HepG2 (cell line): ENCODE data around the gene KAZN. TPM values are rescaled to one million over a fixed set of nuclear protein-coding genes. Genes with fewer than 3 reads are reported as not detected.

Experiments
- ATAC-seq: fragments of 200-7000 bp; cut with Tn5 transposase; 3 replicates; pipeline ENCODE4 v1.9.1; 2020; ENCODE audit warnings: mild to moderate bottlenecking, moderate library complexity
- BruUV-seq: library from RNA; stranded (reverse); fragments of 400-500 nt; replicated peaks from 2 replicates; lab custom pipeline; 2021; lab: Mats Ljungman, UMichigan
- CTCF ChIA-PET: fragments of 300-600 bp; formaldehyde crosslinking; extraction: SDS; loops from one replicate; lab custom pipeline; 2021; ENCODE audit warnings: low total read pairs, inconsistent platforms, low intra/inter-chr PET ratio; lab: Yijun Ruan, JAX
- POLR2A ChIA-PET: fragments of 350-600 bp; sonication (Branson Sonifier 250); formaldehyde crosslinking; loops from one replicate; lab custom pipeline; 2020; ENCODE audit warnings: antibody characterized with exemption, inconsistent platforms; lab: Yijun Ruan, JAX
- DNase-seq: peaks from one replicate; pipeline ENCODE4 v3.0.0-alpha.2; 2015; ENCODE audit warnings: low spot score
- FAIRE-seq: peaks from 3 replicates; lab custom pipeline; 2011; peaks lifted over from hg19 to GRCh38; lab: Jason Lieb, UNC
- H2AFZ ChIP-seq: one replicate; pipeline ENCODE4 v1.6.1; 2011; ENCODE audit warnings: low read length, inconsistent platforms
- H3K27ac ChIP-seq: fragments of 300-600 bp; 3 replicates; pipeline ENCODE4 v1.8.0; 2011; ENCODE audit warnings: mixed run types, mild to moderate bottlenecking, mixed read lengths, low read length, inconsistent platforms; ENCODE audit not compliant: insufficient read depth; ENCODE audit errors: extremely low read length
- H3K27me3 ChIP-seq, 2 experiments: fragments of 200-600 bp in 1 of 2; 2 replicates in 1 of 2; 3 replicates in 1 of 2; pipeline versions ENCODE4 v1.6.0 to v1.8.0; 2011; ENCODE audit warnings: low read length in 2 of 2, mild to moderate bottlenecking in 2 of 2, moderate library complexity in 2 of 2, inconsistent platforms in 1 of 2; ENCODE audit not compliant: insufficient read depth in 2 of 2, control insufficient read depth in 1 of 2
- H3K36me3 ChIP-seq, 2 experiments: fragments of 200-600 bp in 1 of 2; replicated peaks in 1 of 2; 2 replicates in 1 of 2; 3 replicates in 1 of 2; pipeline versions ENCODE4 v1.5.1 to v1.8.0; 2011; ENCODE audit warnings: low read length in 2 of 2, inconsistent platforms in 1 of 2; ENCODE audit not compliant: insufficient read depth in 2 of 2, control insufficient read depth in 1 of 2
- H3K4me1 ChIP-seq: 2 replicates; pipeline ENCODE4 v1.5.1; 2012; ENCODE audit warnings: low read length, inconsistent platforms; ENCODE audit not compliant: insufficient read depth
- H3K4me2 ChIP-seq: 2 replicates; pipeline ENCODE4 v1.6.0; 2011; ENCODE audit warnings: low read depth, low read length, inconsistent platforms
- H3K4me3 ChIP-seq, 3 experiments: fragments of 200-600 bp in 1 of 3; sonication (generic), shearing (Covaris generic) in 1 of 3; replicated peaks in 1 of 3; 2 replicates each; pipeline ENCODE4 v1.5.1; 2011 to 2016; ENCODE audit warnings: low read length in 3 of 3, inconsistent platforms in 2 of 3, low read depth in 2 of 3, mild to moderate bottlenecking in 2 of 3, control low read depth in 1 of 3, mixed read lengths in 1 of 3; ENCODE audit not compliant: insufficient read depth in 1 of 3
- H3K79me2 ChIP-seq: one replicate; pipeline ENCODE4 v1.6.1; 2011; ENCODE audit warnings: low read length, inconsistent platforms; ENCODE audit not compliant: insufficient read depth
- H3K9ac ChIP-seq: 2 replicates; pipeline ENCODE4 v1.6.0; 2011; ENCODE audit warnings: mild to moderate bottlenecking, low read depth, low read length, inconsistent platforms; ENCODE audit not compliant: insufficient read depth
- H3K9me3 ChIP-seq: 2 replicates; pipeline ENCODE4 v1.5.1; 2012; ENCODE audit warnings: mild to moderate bottlenecking, low read length
- H4K20me1 ChIP-seq: 2 replicates; pipeline ENCODE4 v1.6.0; 2011; ENCODE audit warnings: inconsistent platforms, mild to moderate bottlenecking, low read length, moderate library complexity; ENCODE audit not compliant: insufficient read depth
- BRCA1 ChIP-seq: sonication (generic); formaldehyde crosslinking; IDR thresholded peaks from 2 replicates; pipeline ENCODE4 v1.4.0; 2020; ENCODE audit warnings: missing genetic modification reagents
- FOSL1 ChIP-seq: sonication (generic); formaldehyde crosslinking; IDR thresholded peaks from 2 replicates; pipeline ENCODE4 v1.9.0; 2021; ENCODE audit warnings: missing genetic modification reagents, borderline replicate concordance
- GATAD2A ChIP-seq: IDR thresholded peaks from 2 replicates; pipeline ENCODE4 v1.6.1; 2016
- HOXA3 ChIP-seq: sonication (generic); formaldehyde crosslinking; IDR thresholded peaks from 2 replicates; pipeline ENCODE4 v1.5.0; 2020; ENCODE audit warnings: missing genetic modification reagents
- MEIS2 ChIP-seq: sonication (generic); formaldehyde crosslinking; IDR thresholded peaks from 2 replicates; pipeline ENCODE4 v1.9.0; 2021; ENCODE audit warnings: mild to moderate bottlenecking, missing genetic modification reagents
- NAIF1 ChIP-seq: sonication (generic); formaldehyde crosslinking; IDR thresholded peaks from 2 replicates; pipeline ENCODE4 v1.5.0; 2020; ENCODE audit warnings: mild to moderate bottlenecking, missing genetic modification reagents, borderline replicate concordance
- SALL2 ChIP-seq: sonication (generic); formaldehyde crosslinking; IDR thresholded peaks from 2 replicates; pipeline ENCODE4 v1.8.1; 2023; ENCODE audit warnings: mild to moderate bottlenecking, missing genetic modification reagents, inconsistent platforms
- SMAD1 ChIP-seq: sonication (generic); formaldehyde crosslinking; IDR thresholded peaks from 2 replicates; pipeline ENCODE4 v1.4.0; 2020; ENCODE audit warnings: missing genetic modification reagents, low read depth, mild to moderate bottlenecking, borderline replicate concordance
- THAP11 ChIP-seq: IDR thresholded peaks from 2 replicates; pipeline ENCODE4 v1.6.1; 2016; ENCODE audit warnings: missing biosample characterization, missing genetic modification reagents
- ZNF34 ChIP-seq: sonication (generic); formaldehyde crosslinking; IDR thresholded peaks from 2 replicates; pipeline ENCODE4 v1.4.0; 2020; ENCODE audit warnings: mild to moderate bottlenecking, missing genetic modification reagents, borderline replicate concordance
- ZNF530 ChIP-seq: sonication (generic); formaldehyde crosslinking; IDR thresholded peaks from 2 replicates; pipeline ENCODE4 v1.5.0; 2020; ENCODE audit warnings: low read depth, mild to moderate bottlenecking, missing genetic modification reagents
- ZNF816 ChIP-seq: sonication (generic); formaldehyde crosslinking; IDR thresholded peaks from 2 replicates; pipeline ENCODE4 v1.8.0; 2022; ENCODE audit warnings: missing genetic modification reagents, mild to moderate bottlenecking, borderline replicate concordance
- WGBS: methylation state at CpG from one replicate; pipeline ENCODE4 v1.1.6; 2017; ENCODE audit warnings: low lambda C conversion rate; 5-methylcytosine and 5-hydroxymethylcytosine counted together
- in situ Hi-C: cut with HindIII; loops from 2 replicates; pipeline ENCODE4 v1.10.0; 2017; ENCODE audit warnings: low pct_unique_long_range_greater_than_20kb; ENCODE audit not compliant: extremely low pct_ligation_motif_present
- intact Hi-C: fragments of 100-400 bp; cut with micrococcal nuclease; formaldehyde crosslinking; loops from one replicate; pipeline ENCODE4 v1.10.0; 2022; ENCODE audit not compliant: unreplicated experiment
- polyA plus RNA-seq, 8 experiments: library from polyadenylated mRNA; depleted of rRNA in 3 of 8; stranded (reverse) in 7 of 8; unstranded in 1 of 8; fragments of >200 nt; fragmentation: Illumina TruSeq in 4 of 8; extraction: Trizol in 4 of 8; gene quantifications; 2 replicates each; pipeline versions ENCODE4 v1.2.1 to v1.2.3, GENCODE V29; 2011 to 2016; ENCODE audit warnings: low read depth in 4 of 8, missing spikeins in 1 of 8, mixed read lengths in 1 of 8; ENCODE audit not compliant: insufficient read depth in 1 of 8
- total RNA-seq, 5 experiments: library from RNA; depleted of rRNA; stranded (reverse); fragments of >200 nt; fragmentation: Illumina TruSeq; extraction: Trizol; gene quantifications; 2 replicates each; pipeline ENCODE4 v1.2.3, GENCODE V29; 2016; ENCODE audit warnings: low read depth in 1 of 5
- TF ChIP-seq, protein P1 (sequence below): sonication (generic); formaldehyde crosslinking; IDR thresholded peaks from 2 replicates; pipeline ENCODE4 v1.5.0; 2020; ENCODE audit warnings: missing genetic modification reagents
- TF ChIP-seq, protein P2 (sequence below): sonication (generic); formaldehyde crosslinking; conservative IDR thresholded peaks from 2 replicates; pipeline ENCODE4 v1.4.0; 2020; ENCODE audit warnings: missing genetic modification reagents
- TF ChIP-seq, protein P3 (sequence below): IDR thresholded peaks from 2 replicates; pipeline ENCODE4 v1.6.1; 2012; ENCODE audit warnings: inconsistent platforms
- TF ChIP-seq, protein P4 (sequence below): IDR thresholded peaks from 2 replicates; pipeline ENCODE4 v1.6.1; 2018; ENCODE audit warnings: missing genetic modification reagents, mild to moderate bottlenecking, missing compliant biosample characterization

Gene KAZN
- total and polyA plus RNA-seq, 2 of the 13 experiments (the other 11 are each of a cell fraction or from before 2014, with no cell fraction given) = 10.4 to 13.5 TPM

DNA sequence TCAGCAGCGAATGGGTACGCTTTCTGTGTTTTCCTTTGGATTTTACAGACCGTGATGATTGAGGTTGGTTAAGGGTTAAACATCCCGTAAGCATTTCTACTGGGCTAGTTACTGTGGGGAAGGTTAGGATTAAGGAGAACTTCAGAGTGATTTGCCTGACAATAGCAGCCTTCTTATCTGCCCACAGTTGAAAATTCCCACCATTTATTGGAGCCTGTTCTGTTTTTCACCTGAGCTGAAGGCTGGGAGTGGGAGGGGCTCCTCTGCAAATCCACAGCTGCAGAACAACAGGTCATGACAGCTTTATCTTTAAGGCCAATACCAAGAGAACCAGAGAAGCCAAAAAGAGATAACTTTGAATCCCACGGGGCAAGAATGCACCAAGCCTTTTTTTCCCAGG is 168.6 kb downstream of the KAZN start (continued):
- TF ChIP-seq, protein P1, sequence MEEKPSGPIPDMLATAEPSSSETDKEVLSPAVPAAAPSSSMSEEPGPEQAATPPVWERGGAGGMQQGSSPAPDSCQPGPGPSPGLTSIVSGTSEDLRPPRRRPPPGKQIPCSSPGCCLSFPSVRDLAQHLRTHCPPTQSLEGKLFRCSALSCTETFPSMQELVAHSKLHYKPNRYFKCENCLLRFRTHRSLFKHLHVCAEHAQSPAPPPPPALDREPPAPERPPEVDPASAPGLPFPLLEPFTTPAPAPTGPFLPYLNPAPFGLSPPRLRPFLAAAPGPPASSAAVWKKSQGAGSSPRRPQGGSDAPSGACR (CRISPR knock-in tag) = no peak
- TF ChIP-seq, protein P2, sequence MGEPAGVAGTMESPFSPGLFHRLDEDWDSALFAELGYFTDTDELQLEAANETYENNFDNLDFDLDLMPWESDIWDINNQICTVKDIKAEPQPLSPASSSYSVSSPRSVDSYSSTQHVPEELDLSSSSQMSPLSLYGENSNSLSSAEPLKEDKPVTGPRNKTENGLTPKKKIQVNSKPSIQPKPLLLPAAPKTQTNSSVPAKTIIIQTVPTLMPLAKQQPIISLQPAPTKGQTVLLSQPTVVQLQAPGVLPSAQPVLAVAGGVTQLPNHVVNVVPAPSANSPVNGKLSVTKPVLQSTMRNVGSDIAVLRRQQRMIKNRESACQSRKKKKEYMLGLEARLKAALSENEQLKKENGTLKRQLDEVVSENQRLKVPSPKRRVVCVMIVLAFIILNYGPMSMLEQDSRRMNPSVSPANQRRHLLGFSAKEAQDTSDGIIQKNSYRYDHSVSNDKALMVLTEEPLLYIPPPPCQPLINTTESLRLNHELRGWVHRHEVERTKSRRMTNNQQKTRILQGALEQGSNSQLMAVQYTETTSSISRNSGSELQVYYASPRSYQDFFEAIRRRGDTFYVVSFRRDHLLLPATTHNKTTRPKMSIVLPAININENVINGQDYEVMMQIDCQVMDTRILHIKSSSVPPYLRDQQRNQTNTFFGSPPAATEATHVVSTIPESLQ = no peak

DNA sequence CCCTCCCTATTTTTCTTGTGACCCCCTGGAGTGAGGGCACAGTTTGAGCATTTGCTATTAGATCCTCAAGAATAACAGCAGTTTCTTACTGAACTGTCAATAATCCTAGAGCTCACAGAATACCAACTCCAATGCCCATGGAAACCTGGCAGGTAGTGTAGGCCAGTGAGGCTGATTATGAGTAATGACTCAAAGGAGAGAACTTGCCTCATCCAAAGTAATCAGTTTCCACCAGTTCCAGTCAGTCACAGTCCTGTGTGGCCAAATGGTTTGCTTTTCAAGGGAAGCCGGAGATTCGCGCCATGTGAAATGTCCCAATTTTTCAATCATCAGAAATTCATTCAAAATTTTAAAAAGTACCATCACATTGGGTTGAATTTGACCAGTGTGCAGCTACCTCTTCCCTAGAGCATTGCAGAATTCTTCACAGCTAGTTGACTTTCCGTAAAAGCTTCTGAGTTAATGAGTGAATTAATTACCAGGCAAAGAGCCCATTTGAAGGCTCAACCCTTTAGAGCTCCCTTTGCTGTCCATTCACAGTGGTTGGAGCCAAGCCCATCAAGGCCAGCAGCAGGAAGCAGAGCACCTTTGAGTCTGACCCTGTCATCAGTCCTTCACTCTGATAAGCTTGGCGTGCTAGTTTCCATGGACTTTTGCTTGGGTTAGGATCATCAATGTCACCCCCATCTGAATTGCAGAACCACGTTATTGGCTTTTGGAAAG is 170.3 kb downstream of the KAZN start:
- in situ Hi-C loops = no loop called here
- 78% methylated on average over 6 of the region's 6 CpGs for WGBS
- no peak for ATAC-seq
- TF ChIP-seq, protein P3, sequence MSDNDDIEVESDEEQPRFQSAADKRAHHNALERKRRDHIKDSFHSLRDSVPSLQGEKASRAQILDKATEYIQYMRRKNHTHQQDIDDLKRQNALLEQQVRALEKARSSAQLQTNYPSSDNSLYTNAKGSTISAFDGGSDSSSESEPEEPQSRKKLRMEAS = no peak
- no peak for TF ChIP-seq FOSL1 (CRISPR knock-in tag)
- TF ChIP-seq THAP11 (CRISPR knock-in tag) = no peak
- TF ChIP-seq HOXA3 = no peak
- TF ChIP-seq ZNF530 (CRISPR knock-in tag) = no peak
- TF ChIP-seq ZNF816 = no peak
- TF ChIP-seq BRCA1 (CRISPR knock-in tag) = no peak
- TF ChIP-seq MEIS2 (CRISPR knock-in tag) = no peak
- TF ChIP-seq, protein P4, sequence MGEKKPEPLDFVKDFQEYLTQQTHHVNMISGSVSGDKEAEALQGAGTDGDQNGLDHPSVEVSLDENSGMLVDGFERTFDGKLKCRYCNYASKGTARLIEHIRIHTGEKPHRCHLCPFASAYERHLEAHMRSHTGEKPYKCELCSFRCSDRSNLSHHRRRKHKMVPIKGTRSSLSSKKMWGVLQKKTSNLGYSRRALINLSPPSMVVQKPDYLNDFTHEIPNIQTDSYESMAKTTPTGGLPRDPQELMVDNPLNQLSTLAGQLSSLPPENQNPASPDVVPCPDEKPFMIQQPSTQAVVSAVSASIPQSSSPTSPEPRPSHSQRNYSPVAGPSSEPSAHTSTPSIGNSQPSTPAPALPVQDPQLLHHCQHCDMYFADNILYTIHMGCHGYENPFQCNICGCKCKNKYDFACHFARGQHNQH (CRISPR knock-in tag) = no peak
- TF ChIP-seq SMAD1 (CRISPR knock-in tag) = no peak
- TF ChIP-seq GATAD2A = no peak
- TF ChIP-seq ZNF34 (CRISPR knock-in tag) = no peak
- no peak for TF ChIP-seq NAIF1 (CRISPR knock-in tag)
- no peak for TF ChIP-seq SALL2

More for the DNA sequence above, 170.3 kb downstream of the KAZN start:
- no peak overlapping the region for H3K27ac ChIP-seq
- H3K4me3 ChIP-seq = no peak overlapping the region
- no peaks in the 10 kb centered on the region for H3K79me2 ChIP-seq
- BruUV-seq = no TSS peak
- H2AFZ ChIP-seq = no peak overlapping the region
- intact Hi-C loops = no loop called here
- H3K27me3 ChIP-seq = peaks cover 1 to 35% of the 10 kb centered on the region in 2 experiments; a peak in 2 of 5 replicates
- no peak overlapping the region for H3K4me2 ChIP-seq
- CTCF ChIA-PET = no interaction called here
- no peaks in the 10 kb centered on the region for H4K20me1 ChIP-seq
- no peak overlapping the region for H3K9ac ChIP-seq
- DNase-seq (no peak), FAIRE-seq (no peak)
- H3K36me3 ChIP-seq = no peaks in the 10 kb centered on the region
- H3K4me1 ChIP-seq = no peaks in the 10 kb centered on the region
- no peaks in the 10 kb centered on the region for H3K9me3 ChIP-seq
- POLR2A ChIA-PET = no interaction called here
